Stimulated activated CD4-positive, alpha-beta T cell treated with anti-CD3 and anti-CD28 coated beads, Interleukin-2, amount 100 ng/mL, for 4 hours (primary cell): Measurements from ENCODE around the gene AQR.
"Not testable (repeated sequence)": the region's sequence is repeated elsewhere in the genome, so short reads cannot be mapped to it uniquely, and the experiment has no call there.

ENCODE experiments used
- DNase-seq: peaks from one replicate; pipeline ENCODE4 v3.0.0-alpha.2; 2020; ENCODE audit warnings: low read depth

AQR gene

DNA sequence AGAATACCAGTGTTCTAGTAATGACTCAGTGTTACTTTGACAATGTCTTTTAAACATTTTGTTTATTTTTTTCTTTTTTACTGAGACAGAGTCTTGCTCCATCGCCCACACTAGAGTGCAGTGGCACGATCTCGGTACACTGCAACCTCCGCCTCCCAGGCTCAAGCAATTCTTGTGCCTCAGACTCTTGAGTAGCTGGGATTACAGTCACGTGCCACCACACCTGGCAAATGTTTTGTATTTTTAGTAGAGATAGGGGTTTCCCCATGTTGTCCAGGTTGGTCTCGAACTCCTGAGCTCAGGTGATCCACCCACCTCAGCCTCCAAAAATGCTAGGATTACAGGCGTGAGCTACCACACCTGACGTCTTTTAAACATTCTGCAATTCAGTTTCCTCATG lies 15.7 kb downstream of the AQR start:
- DNase-seq: no peak

GRCh38 chr15:34952481-34952880 lies 17.1 kb downstream of the AQR start:
- no peak for DNase-seq

DNA sequence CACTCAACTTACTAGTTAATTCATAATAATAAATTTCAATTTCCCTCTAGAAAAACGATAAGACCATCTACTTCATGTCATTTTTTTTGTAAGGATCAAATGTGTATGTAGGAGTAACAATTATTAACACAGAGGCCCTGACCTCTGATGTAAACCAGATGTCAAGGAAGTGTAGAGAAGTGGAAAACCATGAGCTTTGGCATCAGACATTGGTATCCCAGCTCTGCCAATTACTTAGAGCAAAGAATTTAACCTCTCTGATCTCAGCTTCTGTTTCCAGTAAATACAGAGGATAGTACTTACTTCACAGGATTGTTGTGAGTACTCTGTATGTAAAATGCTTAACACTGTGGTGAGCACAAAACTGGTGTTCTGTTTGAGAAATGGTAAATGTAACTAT lies 17.5 kb downstream of the AQR start:
- no peak for DNase-seq

- DNase-seq: no peak
These were observed 24.6 kb downstream of the AQR start for GRCh38 chr15:34944936-34945335.

GRCh38 chr15:34943711-34944110 lies 25.8 kb downstream of the AQR start:
- DNase-seq: no peak

GRCh38 chr15:34943264-34943663 lies 26.3 kb downstream of the AQR start:
- DNase-seq: not testable (repeated sequence)

DNA sequence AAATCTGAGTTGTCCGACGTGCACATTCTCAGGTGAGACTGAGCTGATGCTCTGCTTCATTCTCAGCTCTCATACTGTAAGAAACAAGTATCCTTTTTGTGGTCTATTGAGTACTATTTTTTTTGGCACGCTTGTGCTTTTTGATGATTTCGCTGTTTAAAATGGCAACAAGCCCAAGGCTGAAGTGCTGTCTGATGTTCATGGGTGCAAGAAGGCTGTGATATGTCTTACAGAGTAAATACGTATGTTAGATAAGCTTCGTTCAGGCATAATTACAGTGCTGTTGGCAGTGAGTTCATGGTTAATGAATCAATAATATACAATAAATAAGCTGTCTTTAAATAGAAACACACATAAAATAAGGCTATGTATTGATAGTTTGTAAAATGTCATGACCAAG lies 27.2 kb downstream of the AQR start:
- no peak for DNase-seq

DNA sequence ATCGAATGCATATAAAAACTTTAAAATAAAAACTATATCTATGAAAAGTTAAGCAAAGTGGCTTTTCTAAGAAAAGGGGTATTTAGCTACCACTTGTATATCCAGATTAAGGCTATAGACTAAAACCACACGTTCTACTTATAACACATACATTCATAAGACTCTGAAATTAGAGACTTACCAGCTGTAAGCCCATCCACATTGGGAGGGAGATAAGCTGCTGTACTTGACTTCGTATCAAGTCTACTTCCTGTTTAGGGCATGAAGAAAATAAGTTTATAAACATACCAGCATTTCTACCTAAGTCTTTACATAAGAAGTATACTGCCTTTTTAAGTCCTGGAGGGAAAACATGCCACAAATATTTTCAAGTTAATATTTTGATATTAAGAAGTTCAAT lies 27.7 kb downstream of the AQR start:
- no peak for DNase-seq

DNA sequence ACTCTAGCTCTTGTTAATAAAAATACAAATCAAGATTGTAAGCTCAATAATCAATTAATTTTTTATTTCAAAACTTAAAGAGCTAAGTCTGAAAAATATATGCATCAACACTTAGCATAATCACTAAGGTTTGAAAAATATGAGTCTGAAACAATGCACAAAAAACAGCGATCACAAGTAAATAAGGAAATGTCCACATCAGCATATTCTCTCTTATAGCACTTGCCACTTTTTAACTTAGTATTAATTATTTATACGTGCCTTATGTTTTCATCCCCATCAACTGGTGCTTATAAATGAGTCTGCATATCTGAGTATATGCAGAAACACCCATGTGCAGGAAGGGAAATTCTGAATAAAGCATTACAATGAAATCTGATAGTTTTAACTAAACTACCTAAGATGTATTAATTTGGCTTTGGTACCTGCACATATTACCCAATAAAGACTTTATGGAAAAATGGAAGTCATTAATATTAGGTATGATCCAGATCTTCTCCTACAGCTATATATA lies 28.3 kb downstream of the AQR start:
- DNase-seq: no peak

DNA sequence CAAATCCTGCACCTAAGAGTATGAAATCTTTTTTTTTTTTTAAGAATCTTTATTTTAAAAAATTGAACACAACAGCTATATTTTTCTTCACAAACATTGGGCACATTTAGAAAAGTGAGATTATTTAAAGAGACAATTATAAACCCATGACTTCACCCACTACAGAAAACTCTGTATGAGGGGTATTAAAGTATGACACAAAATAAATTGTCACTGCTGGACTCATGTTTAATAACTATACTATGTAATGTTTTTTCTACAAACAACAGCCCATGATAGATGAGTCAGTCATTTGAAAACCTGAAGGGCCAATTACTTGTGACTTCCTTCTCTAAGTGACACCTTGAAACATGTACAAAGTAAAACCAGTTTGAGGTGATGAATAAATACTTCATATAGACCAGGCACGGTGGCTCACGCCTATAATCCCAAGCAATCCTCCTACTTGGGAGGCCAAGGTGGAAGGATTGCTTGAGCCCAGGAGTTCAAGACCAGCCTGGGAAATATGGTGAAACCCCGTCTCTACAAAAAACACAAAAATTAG lies 36.0 kb downstream of the AQR start:
- no peak for DNase-seq

DNA sequence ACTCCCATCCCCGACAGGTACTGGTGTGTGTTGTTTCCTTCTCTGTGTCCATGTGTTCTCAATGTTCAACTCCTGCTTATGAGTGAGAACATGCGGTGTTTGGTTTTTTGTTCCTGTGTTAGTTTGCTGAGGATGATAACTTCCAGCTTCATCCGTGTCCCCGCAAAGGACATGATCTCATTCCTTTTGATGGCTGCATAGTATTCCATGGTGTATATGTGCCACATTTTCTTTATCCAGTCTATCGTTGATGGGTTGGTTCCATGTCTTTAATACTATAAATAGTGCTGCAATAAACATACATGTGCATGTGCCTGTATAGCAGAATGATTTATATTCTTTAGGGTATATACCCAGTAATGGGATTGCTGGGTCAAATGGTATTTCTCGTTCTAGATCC lies 41.2 kb downstream of the AQR start:
- DNase-seq: not testable (repeated sequence)

DNA sequence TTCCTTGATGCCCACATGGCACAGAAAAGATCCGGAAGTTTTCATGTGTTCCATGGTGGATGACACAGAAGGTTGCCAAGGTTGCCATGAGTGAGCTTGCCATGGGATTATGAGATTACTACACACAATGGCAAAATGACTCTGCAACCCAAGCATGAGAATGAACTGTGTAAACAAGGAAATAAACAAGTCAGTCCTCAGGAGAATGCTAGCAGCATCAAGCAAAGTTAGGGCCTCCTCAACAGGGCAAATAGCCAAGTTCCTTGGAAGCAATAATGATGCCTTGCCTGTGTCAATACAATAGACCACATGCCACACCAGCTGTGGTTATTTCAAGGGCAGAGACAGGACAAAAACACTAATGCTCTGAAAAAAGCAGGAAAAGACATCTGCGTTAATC lies 41.8 kb downstream of the AQR start:
- no peak for DNase-seq

DNA sequence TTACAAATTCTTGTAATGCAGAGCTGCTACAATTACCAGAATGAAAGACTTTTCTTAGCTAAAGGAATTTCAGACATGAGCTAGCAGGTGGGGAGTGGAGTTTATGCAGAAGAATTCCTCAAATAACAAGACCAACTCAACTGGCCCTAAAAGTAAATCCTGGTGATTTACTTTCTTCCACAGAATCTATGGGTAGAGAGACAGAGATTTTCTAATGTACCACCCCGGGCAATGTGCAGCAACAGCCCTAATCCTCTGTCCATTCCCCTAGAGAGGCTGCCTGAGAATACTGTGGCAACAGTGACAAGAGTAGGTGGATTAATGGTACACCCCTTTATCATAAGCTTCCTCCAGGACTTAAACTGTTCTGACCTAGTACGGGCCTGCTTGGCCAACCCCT lies 55.2 kb downstream of the AQR start:
- no peak for DNase-seq

GRCh38 chr15:34905047-34905446 lies 64.5 kb downstream of the AQR start:
- no peak for DNase-seq

- DNase-seq: no peak
These were observed 65.0 kb downstream of the AQR start for GRCh38 chr15:34904527-34904926.

DNA sequence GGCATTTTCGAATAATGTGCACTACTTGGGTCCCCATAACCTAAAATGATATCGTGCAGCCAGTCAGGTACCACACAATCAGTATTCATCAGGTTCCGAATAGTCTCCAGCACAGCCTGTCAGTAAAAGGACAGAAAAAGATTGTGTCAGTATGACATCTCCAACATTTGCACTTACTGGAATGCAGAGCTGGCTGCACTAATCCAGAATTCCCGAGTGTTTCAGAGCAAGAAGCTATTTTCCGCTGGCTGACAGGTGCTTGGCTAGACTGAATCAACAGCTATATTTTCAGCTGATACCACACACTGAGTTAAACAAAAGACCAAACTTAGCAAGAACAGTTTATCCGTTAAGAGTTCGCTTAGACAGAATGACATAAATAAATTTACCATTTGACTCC lies 68.8 kb downstream of the AQR start:
- no peak for DNase-seq

DNA sequence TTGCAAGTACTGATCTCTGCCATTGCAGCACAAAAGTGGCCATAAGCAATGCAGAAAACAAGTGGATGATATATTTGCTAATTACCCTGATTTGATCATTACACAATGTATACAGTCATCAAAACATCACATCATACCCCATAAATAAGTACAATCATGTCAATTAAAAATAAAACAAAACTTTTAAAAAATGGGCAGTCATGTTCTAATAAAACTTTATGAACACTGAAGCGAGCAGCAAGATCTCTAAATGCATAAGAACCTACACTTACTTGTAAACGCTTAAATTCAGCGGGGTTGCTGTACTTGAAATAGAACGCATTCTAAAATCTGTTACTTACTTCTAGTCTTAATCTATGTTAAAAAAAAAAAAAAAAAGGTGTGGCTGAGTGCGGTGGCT lies 73.4 kb downstream of the AQR start:
- DNase-seq: no peak

DNA sequence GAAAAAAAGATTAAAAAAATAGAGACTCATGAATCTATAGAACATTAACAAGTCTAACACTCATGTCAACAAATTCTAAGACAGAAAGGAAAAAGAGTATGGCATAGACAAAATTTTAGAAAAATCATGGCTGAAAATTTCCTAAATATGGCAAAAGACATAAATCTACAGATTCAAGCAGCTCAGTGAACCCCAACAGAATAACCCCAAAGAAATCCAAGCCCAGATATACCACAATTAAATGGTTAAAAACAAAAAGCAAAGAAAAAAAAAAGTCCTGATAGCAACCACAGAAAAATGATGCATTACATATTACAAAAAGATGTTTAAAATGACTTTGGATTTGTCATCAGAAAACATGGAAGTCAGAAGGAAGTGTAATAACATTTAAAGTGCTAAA lies 75.6 kb downstream of the AQR start:
- DNase-seq: no peak

GRCh38 chr15:34892963-34893591 lies 76.5 kb downstream of the AQR start:
- DNase-seq: no peak

GRCh38 chr15:34890424-34890823 lies 79.1 kb downstream of the AQR start:
- DNase-seq: no peak

- no peak for DNase-seq
These were observed 80.1 kb downstream of the AQR start for GRCh38 chr15:34889476-34889875.

- no peak for DNase-seq
These were observed 83.4 kb downstream of the AQR start for GRCh38 chr15:34886134-34886533.

GRCh38 chr15:34883633-34884032 lies 85.9 kb downstream of the AQR start:
- DNase-seq: no peak

DNA sequence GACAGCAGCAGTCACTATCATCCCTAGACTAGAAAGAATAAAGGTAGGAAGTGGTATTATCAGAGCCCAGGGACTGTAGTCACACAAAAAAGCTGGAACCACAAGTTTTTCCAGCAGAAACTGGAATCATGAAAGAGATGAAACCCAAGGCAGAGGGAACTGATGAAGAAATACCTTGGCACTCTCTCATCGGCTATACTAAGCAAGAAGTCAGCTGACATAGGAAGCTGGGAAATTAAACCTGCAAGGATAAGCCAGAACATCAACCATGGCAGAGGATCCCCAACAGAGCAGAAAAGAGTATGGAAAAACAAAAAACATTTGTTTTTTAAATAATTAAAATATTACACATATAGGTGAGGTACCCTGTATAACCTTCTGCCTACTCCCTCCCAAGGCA lies 86.5 kb downstream of the AQR start:
- DNase-seq: no peak
